ENCODE data around the gene NKX6-2. TPM values are rescaled to one million over a fixed set of nuclear protein-coding genes. Genes with fewer than 3 reads are reported as not detected.

NKX6-2 gene
- not detected in 2 replicates for total RNA-seq

DNA sequence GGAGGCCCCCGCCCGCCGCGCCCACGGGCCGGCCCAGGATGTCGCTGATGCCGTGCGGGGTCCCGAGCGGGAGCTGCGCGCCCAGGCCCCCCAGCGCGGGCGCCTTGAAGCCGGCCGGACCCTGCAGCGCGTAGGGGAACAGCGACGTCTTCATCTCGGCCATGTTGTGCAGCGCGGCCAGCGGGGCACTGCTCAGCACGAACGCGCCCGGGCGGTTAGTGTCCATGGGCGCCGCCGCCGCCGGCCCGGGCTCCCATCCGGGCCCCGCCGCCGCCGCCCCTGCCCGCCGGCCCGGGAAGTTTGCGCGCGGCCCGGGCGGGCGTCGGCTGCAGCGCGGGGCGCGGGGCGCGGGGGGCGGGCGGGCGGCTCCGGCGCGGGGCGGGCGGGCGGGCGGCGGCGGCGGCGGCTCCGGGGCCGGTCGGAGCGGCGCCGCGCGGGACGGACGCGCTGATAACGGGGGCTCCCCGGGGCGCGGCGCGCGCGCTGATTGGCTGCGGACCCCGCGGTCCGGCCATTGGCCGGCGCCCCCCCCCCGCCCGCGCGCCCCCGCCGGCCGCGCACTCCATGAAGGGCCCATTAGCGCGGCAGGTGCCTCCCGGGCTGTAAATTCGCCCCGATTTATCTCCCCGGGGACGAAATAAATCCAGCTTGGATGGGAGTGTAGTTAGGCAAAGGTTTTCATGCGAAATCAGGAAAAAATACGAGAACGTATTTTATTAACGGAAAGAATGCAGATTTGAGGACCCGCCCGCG lies at the start of gene NKX6-2:
NKX6-2 (minus strand) TSS at position 425 of the 753 bp plus-strand sequence; CDS start at position 226, 199 bp downstream.

Other genes starting within 250 kb of the NKX6-2 start
- 20.7 and 24.0 TPM in 2 replicates for gene INPP5A, start 248.4 kb downstream of the NKX6-2 start, total RNA-seq
- gene CFAP46, start 156.4 kb upstream of the NKX6-2 start, total RNA-seq: 0.79 and 1.6 TPM in 2 replicates

All from airway epithelial cell (primary cell).